ENCODE measurements around the gene CACNA1B.

Gene CACNA1B

GRCh38 chr9:138051586-138052321 is 174.2 kb downstream of the CACNA1B start:
- Histone ChIP-seq H3K36me3 (ENCODE audit: control insufficient read depth in 1 of 2, insufficient read depth in 2 of 2, low read depth in 1 of 2, low read length in 2 of 2) (no peaks in the 10 kb centered on the region), H3K9ac (ENCODE audit: low read length) (no peak overlapping the region), H3K4me2 (ENCODE audit: low read length, poor library complexity, severe bottlenecking) (no peak overlapping the region), H3K14ac (ENCODE audit: low read length in 2 of 2) (no peak overlapping the region), H2BK5ac (ENCODE audit: low read depth, low read length, poor library complexity, severe bottlenecking) (no peak overlapping the region), H3K4ac (ENCODE audit: low read depth in 1 of 2, low read length in 2 of 2) (no peak overlapping the region), H2AFZ (ENCODE audit: low read depth, low read length) (no peak overlapping the region), H2BK12ac (ENCODE audit: low read length in 2 of 2) (no peak overlapping the region), H3K9me3 (ENCODE audit: control insufficient read depth, low read length) (peaks cover 3% of the 10 kb centered on the region), H3K4me1 (ENCODE audit: control insufficient read depth, insufficient read depth, low read depth, low read length) (peaks cover 1% of the 10 kb centered on the region), H3K27me3 (ENCODE audit: control insufficient read depth in 1 of 2, insufficient read depth in 1 of 2, low read length in 2 of 2) (peaks cover 0 to 30% of the 10 kb centered on the region in 2 experiments), H2BK120ac (ENCODE audit: low read depth, low read length) (no peak overlapping the region), H3K27ac (ENCODE audit: low read length, poor library complexity, severe bottlenecking) (no peak overlapping the region), H3K4me3 (ENCODE audit: insufficient read depth in 1 of 2, low read depth in 1 of 2, low read length in 2 of 2) (no peak overlapping the region), H3K18ac (ENCODE audit: low read depth in 1 of 2, low read length in 2 of 2) (no peak overlapping the region), H4K8ac (ENCODE audit: low read length) (no peak overlapping the region), H2BK15ac (ENCODE audit: low read depth, poor library complexity, severe bottlenecking) (no peak overlapping the region), H2AK5ac (ENCODE audit: low read length, severe bottlenecking) (no peak overlapping the region), H3K23ac (ENCODE audit: low read length in 2 of 2) (no peak overlapping the region), H3K79me1 (replicated peaks; ENCODE audit: low read length, poor library complexity, severe bottlenecking) (no peaks in the 10 kb centered on the region), H4K91ac (ENCODE audit: low read length) (no peak overlapping the region)
- DNase-seq = no peak
- 81% methylated on average over 12 of the region's 15 CpGs for WGBS

DNA sequence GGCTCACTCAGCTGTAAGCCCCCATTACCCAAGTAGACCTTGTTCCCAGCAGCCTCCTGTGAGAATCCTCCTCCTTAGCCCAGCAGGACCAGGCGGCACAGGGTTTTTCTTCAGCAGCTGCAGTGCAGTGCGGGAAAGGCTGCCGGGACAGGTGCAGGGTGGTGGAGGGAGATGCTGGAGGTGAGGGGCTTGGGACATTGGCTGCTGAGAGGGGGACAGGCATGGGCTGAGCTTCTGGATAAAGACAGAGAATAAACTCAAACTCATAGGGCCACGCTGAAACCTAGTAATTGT is 174.7 kb downstream of the CACNA1B start:
- H3K23ac ChIP-seq (ENCODE audit: low read length in 2 of 2) = no peak overlapping the region
- no peak overlapping the region for H2BK15ac ChIP-seq (ENCODE audit: low read depth, poor library complexity, severe bottlenecking)
- no peak overlapping the region for H3K4me3 ChIP-seq (ENCODE audit: insufficient read depth in 1 of 2, low read depth in 1 of 2, low read length in 2 of 2)
- H3K27me3 ChIP-seq (ENCODE audit: control insufficient read depth in 1 of 2, insufficient read depth in 1 of 2, low read length in 2 of 2) = peaks cover 0 to 30% of the 10 kb centered on the region in 2 experiments
- 93% methylated on average over 4 of the region's 4 CpGs for WGBS
- H3K4ac ChIP-seq (ENCODE audit: low read depth in 1 of 2, low read length in 2 of 2) = no peak overlapping the region
- H3K36me3 ChIP-seq (ENCODE audit: control insufficient read depth in 1 of 2, insufficient read depth in 2 of 2, low read depth in 1 of 2, low read length in 2 of 2) = no peaks in the 10 kb centered on the region
- H4K8ac ChIP-seq (ENCODE audit: low read length) = no peak overlapping the region
- H3K9ac ChIP-seq (ENCODE audit: low read length) = no peak overlapping the region
- H4K91ac ChIP-seq (ENCODE audit: low read length) = no peak overlapping the region
- H3K4me1 ChIP-seq (ENCODE audit: control insufficient read depth, insufficient read depth, low read depth, low read length) = peaks cover 1% of the 10 kb centered on the region
- H3K27ac ChIP-seq (ENCODE audit: low read length, poor library complexity, severe bottlenecking) = no peak overlapping the region
- H2BK5ac ChIP-seq (ENCODE audit: low read depth, low read length, poor library complexity, severe bottlenecking) = no peak overlapping the region
- DNase-seq = no peak
- peaks cover 3% of the 10 kb centered on the region for H3K9me3 ChIP-seq (ENCODE audit: control insufficient read depth, low read length)
- no peaks in the 10 kb centered on the region for H3K79me1 ChIP-seq (replicated peaks; ENCODE audit: low read length, poor library complexity, severe bottlenecking)
- H2BK12ac ChIP-seq (ENCODE audit: low read length in 2 of 2) = no peak overlapping the region
- H2AK5ac ChIP-seq (ENCODE audit: low read length, severe bottlenecking) = no peak overlapping the region
- H3K18ac ChIP-seq (ENCODE audit: low read depth in 1 of 2, low read length in 2 of 2) = no peak overlapping the region
- no peak overlapping the region for H3K14ac ChIP-seq (ENCODE audit: low read length in 2 of 2)
- H2AFZ ChIP-seq (ENCODE audit: low read depth, low read length) = no peak overlapping the region
- H3K4me2 ChIP-seq (ENCODE audit: low read length, poor library complexity, severe bottlenecking) = no peak overlapping the region
- H2BK120ac ChIP-seq (ENCODE audit: low read depth, low read length) = no peak overlapping the region

GRCh38 chr9:138052635-138053320 is 175.2 kb downstream of the CACNA1B start:
- Histone ChIP-seq H3K36me3 (ENCODE audit: control insufficient read depth in 1 of 2, insufficient read depth in 2 of 2, low read depth in 1 of 2, low read length in 2 of 2) (no peaks in the 10 kb centered on the region), H3K14ac (ENCODE audit: low read length in 2 of 2) (no peak overlapping the region), H2AFZ (ENCODE audit: low read depth, low read length) (no peak overlapping the region), H4K8ac (ENCODE audit: low read length) (no peak overlapping the region), H3K23ac (ENCODE audit: low read length in 2 of 2) (no peak overlapping the region), H2AK5ac (ENCODE audit: low read length, severe bottlenecking) (no peak overlapping the region), H4K91ac (ENCODE audit: low read length) (no peak overlapping the region), H2BK15ac (ENCODE audit: low read depth, poor library complexity, severe bottlenecking) (no peak overlapping the region), H3K27ac (ENCODE audit: low read length, poor library complexity, severe bottlenecking) (no peak overlapping the region), H3K4me1 (ENCODE audit: control insufficient read depth, insufficient read depth, low read depth, low read length) (peaks cover 1% of the 10 kb centered on the region), H3K9ac (ENCODE audit: low read length) (no peak overlapping the region), H3K4me3 (ENCODE audit: insufficient read depth in 1 of 2, low read depth in 1 of 2, low read length in 2 of 2) (no peak overlapping the region), H3K79me1 (replicated peaks; ENCODE audit: low read length, poor library complexity, severe bottlenecking) (no peaks in the 10 kb centered on the region), H3K27me3 (ENCODE audit: control insufficient read depth in 1 of 2, insufficient read depth in 1 of 2, low read length in 2 of 2) (peaks cover 0 to 27% of the 10 kb centered on the region in 2 experiments), H3K4ac (ENCODE audit: low read depth in 1 of 2, low read length in 2 of 2) (no peak overlapping the region), H3K18ac (ENCODE audit: low read depth in 1 of 2, low read length in 2 of 2) (no peak overlapping the region), H2BK5ac (ENCODE audit: low read depth, low read length, poor library complexity, severe bottlenecking) (no peak overlapping the region), H2BK120ac (ENCODE audit: low read depth, low read length) (no peak overlapping the region), H3K9me3 (ENCODE audit: control insufficient read depth, low read length) (peaks cover 3% of the 10 kb centered on the region), H2BK12ac (ENCODE audit: low read length in 2 of 2) (no peak overlapping the region), H3K4me2 (ENCODE audit: low read length, poor library complexity, severe bottlenecking) (no peak overlapping the region)
- WGBS = 84% methylated on average over 12 of the region's 12 CpGs
- no peak for DNase-seq

DNA sequence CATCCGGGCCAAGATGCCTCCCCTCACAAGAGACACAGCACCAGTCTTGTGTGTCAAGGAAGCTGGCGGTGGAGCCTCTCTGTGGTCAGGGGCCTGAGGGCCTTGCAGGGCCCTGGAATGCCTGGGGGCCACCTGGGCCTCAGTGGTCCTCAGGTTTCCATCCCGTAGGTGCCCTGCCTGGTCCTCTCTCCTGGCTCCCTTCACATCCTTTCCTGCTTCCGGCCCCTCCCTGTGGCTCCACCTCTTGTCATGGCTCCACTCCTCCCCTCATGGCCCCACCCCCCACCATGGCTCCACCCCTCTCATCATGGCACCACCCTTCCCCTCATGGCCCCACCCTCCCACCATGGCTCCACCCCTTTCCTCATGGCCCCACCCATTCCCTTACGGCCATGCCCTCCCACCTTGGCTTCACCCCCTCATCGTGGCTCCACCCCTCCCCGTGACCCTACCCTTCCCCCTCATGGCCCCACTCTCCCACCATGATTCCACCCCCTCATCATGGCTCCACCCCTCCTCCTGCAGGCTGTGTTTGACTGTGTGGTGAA is 175.8 kb downstream of the CACNA1B start:
- H3K9me3 ChIP-seq (ENCODE audit: control insufficient read depth, low read length) = peaks cover 3% of the 10 kb centered on the region
- H2AFZ ChIP-seq (ENCODE audit: low read depth, low read length) = no peak overlapping the region
- H4K8ac ChIP-seq (ENCODE audit: low read length) = no peak overlapping the region
- H2BK120ac ChIP-seq (ENCODE audit: low read depth, low read length) = no peak overlapping the region
- H3K36me3 ChIP-seq (ENCODE audit: control insufficient read depth in 1 of 2, insufficient read depth in 2 of 2, low read depth in 1 of 2, low read length in 2 of 2) = no peaks in the 10 kb centered on the region
- no peak for DNase-seq
- H2BK5ac ChIP-seq (ENCODE audit: low read depth, low read length, poor library complexity, severe bottlenecking) = no peak overlapping the region
- no peak overlapping the region for H2AK5ac ChIP-seq (ENCODE audit: low read length, severe bottlenecking)
- no peak overlapping the region for H3K4ac ChIP-seq (ENCODE audit: low read depth in 1 of 2, low read length in 2 of 2)
- H4K91ac ChIP-seq (ENCODE audit: low read length) = no peak overlapping the region
- H3K79me1 ChIP-seq (replicated peaks; ENCODE audit: low read length, poor library complexity, severe bottlenecking) = no peaks in the 10 kb centered on the region
- WGBS = 88% methylated on average over 7 of the region's 7 CpGs
- no peak overlapping the region for H3K4me2 ChIP-seq (ENCODE audit: low read length, poor library complexity, severe bottlenecking)
- H3K4me1 ChIP-seq (ENCODE audit: control insufficient read depth, insufficient read depth, low read depth, low read length) = peaks cover 1% of the 10 kb centered on the region
- H3K4me3 ChIP-seq (ENCODE audit: insufficient read depth in 1 of 2, low read depth in 1 of 2, low read length in 2 of 2) = no peak overlapping the region
- no peak overlapping the region for H3K9ac ChIP-seq (ENCODE audit: low read length)
- no peak overlapping the region for H3K23ac ChIP-seq (ENCODE audit: low read length in 2 of 2)
- no peak overlapping the region for H2BK15ac ChIP-seq (ENCODE audit: low read depth, poor library complexity, severe bottlenecking)
- H3K18ac ChIP-seq (ENCODE audit: low read depth in 1 of 2, low read length in 2 of 2) = no peak overlapping the region
- H3K14ac ChIP-seq (ENCODE audit: low read length in 2 of 2) = no peak overlapping the region
- H2BK12ac ChIP-seq (ENCODE audit: low read length in 2 of 2) = no peak overlapping the region
- H3K27me3 ChIP-seq (ENCODE audit: control insufficient read depth in 1 of 2, insufficient read depth in 1 of 2, low read length in 2 of 2) = peaks cover 0 to 22% of the 10 kb centered on the region in 2 experiments
- H3K27ac ChIP-seq (ENCODE audit: low read length, poor library complexity, severe bottlenecking) = no peak overlapping the region
